Measurements from ENCODE around the gene DDX19B. TPM values are rescaled to one million over a fixed set of nuclear protein-coding genes. Genes with fewer than 3 reads are reported as not detected.

The DDX19B gene
- 31.5 to 34.2 TPM (median 33.1 TPM) in 5 replicates for total RNA-seq (2022; extraction: Qiagen RNA extraction)

DNA sequence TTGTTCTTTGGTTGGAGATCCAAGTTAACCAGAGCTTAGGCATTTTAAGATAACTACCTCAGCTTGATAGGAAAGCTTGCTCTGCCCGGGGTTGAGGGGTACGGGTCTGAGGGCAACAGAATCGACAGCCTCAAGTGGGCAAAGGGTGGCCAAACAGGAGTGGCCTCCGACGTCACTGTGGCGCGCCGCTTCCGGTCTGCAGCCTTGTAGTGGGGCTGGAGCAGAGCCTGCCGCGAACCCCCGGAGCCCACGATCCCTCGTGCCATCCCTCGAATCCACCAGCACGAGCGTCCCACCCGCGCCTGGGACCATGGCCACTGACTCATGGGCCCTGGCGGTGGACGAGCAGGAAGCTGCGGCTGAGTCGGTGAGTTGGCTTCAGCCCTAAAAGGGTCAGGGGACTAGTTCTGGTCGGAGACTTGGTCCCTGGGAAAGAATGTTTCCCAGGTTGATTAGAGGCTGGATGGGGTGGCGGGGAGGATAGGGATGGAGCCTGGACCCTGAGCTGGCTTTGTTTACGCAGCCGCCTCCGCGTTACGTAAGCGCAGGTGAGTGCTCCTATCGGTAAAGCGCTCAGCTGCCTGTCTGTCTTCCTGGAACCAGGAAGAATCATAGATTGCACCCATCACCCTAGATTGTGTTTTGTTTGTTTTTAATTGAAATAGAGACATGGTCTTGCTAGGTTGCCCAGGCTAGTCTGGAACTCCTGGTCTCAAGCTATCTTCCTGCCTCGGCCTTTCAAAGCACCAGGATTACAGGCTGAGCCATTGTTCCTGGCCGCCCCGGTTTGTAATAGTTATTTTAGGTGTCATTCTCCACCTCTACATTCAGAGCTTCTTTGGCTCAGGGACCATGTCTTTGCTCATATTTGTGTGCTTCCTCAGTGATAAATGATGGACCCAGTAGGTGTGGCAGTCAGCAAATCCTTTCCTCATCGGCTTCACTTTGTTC is at the start of gene DDX19B:
Gene DDX19B (plus strand): TSS at position 199 of the 951 bp plus-strand sequence. CDS start 112 bp downstream, at position 311.

DNA sequence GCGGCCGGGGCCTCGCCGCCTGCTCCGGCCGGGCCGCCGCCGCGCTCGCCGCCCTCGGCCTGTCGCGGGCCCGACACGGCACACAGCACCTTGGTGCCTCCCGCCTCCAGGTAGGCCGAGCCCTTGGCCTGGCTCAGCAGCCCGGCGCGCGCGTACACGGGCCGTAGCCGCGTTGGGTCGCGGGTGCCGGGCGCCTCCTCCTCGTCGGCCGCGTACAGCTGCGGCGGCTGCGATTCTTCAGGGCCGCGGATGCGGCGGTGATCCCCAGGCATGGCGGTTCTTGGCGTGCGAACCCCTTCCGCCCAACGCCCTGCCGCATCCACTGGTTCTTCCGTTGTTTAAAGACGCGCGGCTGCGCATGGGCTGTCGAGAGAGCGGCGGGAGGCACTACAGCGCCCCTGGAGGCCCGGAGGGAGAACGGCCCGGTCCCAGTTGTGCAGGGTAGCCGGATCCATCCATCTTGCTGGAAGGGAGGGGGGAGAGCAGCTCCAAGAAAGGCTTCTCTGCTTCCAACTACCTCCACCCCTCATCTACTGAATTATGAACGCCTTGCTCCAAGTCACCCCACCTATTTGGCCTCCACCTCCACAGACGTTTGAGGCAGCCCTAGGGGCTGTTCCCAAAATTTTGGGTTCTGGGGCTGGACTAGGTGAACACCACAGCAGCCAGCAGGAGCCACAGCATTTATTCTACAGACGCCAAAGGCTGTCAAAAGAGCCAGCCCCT is 47.2 kb upstream of the DDX19B start, which contains the start of gene EXOSC6:
Gene EXOSC6 (minus strand): TSS at position 312 of the 726 bp plus-strand sequence. CDS start 40 bp downstream, at position 272.

DNA sequence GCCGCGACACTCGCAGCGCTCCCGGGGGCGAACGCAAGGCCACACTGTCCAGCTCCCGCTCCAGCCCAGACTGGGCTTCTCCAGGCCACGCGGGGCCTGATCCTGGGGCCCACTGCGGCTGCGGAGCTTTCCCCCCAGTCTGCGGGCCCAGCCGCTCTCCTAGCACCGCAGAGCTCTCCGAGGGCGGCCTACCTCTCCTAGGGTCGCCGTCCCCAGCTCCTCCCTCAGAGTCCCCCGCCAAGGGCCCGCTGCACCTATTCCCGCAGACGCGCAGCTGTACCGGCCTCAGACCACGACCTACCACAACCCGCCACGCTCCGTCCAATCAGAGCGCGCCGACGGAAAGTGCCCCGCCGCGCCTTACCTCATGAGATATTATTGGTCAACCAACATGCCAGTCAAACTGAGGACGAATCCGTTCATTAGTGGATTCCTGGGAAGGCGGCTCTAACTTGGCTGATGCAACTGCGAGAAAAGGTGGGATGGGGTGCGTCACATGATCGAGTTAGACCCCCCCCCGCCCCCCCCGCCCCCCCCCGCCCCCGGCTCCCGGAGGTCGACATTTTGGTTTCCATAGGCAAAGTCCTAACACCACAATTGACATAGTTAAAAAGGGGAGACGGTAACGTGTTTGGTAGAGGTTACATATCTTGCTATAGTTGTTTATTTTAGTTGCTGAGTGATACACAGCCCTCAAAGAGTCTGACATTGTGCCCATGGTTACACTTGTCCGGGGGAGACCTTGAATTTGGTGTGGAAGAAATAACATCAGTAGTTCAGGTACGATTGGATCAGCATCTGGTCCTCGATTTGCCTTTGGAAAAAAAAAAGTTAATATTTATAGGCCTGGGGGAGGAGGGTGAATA is 9.5 kb upstream of the DDX19B start, which contains the start of gene AARS1:
Gene AARS1 (minus strand): TSS at position 278 of the 866 bp plus-strand sequence. CDS start 6,743 bp downstream, outside the sequence.

Other genes with a start within 250 kb of the DDX19B start
- gene PDPR, start 184.9 kb upstream of the DDX19B start, total RNA-seq (2022; extraction: Qiagen RNA extraction) = 12.9 to 17.7 TPM (median 14.8 TPM) in 5 replicates
- gene CLEC18C, start 125.4 kb upstream of the DDX19B start, total RNA-seq (2022; extraction: Qiagen RNA extraction) = 0.06 to 0.16 TPM in 2 of 5 replicates, not detected in the others
- 13.7 to 17.5 TPM (median 16.5 TPM) in 5 replicates for gene EXOSC6, start 47.2 kb upstream of the DDX19B start, total RNA-seq (2022; extraction: Qiagen RNA extraction)
- gene AARS1, start 9.7 kb upstream of the DDX19B start, total RNA-seq (2022; extraction: Qiagen RNA extraction) = 82.5 to 94.4 TPM (median 84.2 TPM) in 5 replicates
- gene DDX19A, start 47.7 kb downstream of the DDX19B start, total RNA-seq (2022; extraction: Qiagen RNA extraction) = 38.2 to 38.9 TPM (median 38.6 TPM) in 5 replicates
- 18.2 to 24.9 TPM (median 22.9 TPM) in 5 replicates for gene ST3GAL2, start 139.9 kb downstream of the DDX19B start, total RNA-seq (2022; extraction: Qiagen RNA extraction)
- gene FCSK, start 155.4 kb downstream of the DDX19B start, total RNA-seq (2022; extraction: Qiagen RNA extraction) = 4.4 to 6.3 TPM (median 5.3 TPM) in 5 replicates
- 26.0 to 32.3 TPM (median 29.8 TPM) in 5 replicates for gene COG4, start 224.4 kb downstream of the DDX19B start, total RNA-seq (2022; extraction: Qiagen RNA extraction)
- gene SF3B3, start 224.6 kb downstream of the DDX19B start, total RNA-seq (2022; extraction: Qiagen RNA extraction) = 141 to 196 TPM (median 187 TPM) in 5 replicates